ENCODE measurements around the gene IFNL3. TPM values are rescaled to one million over a fixed set of nuclear protein-coding genes. Genes with fewer than 3 reads are reported as not detected.

Gene IFNL3
- total and polyA plus RNA-seq, 2 of the 13 experiments (the other 11 are each of a cell fraction or from before 2014, with no cell fraction given), result not detected

- no peak for FAIRE-seq
- Histone ChIP-seq H3K79me2 (ENCODE audit: insufficient read depth, low read length) (no peaks in the 10 kb centered on the region), H3K9ac (ENCODE audit: insufficient read depth, low read depth, low read length) (no peak overlapping the region), H3K36me3 (replicated peaks in 1 of 2; ENCODE audit: control insufficient read depth in 1 of 2, insufficient read depth in 2 of 2, low read length in 2 of 2) (no peaks in the 10 kb centered on the region), H2AFZ (ENCODE audit: low read length) (no peak overlapping the region), H3K9me3 (ENCODE audit: low read length) (no peaks in the 10 kb centered on the region), H3K4me2 (ENCODE audit: low read depth, low read length) (no peak overlapping the region), H3K4me1 (ENCODE audit: insufficient read depth, low read length) (peaks cover 9% of the 10 kb centered on the region; the same call in 1 of the 2 replicates), H3K27me3 (ENCODE audit: control insufficient read depth in 1 of 2, insufficient read depth in 2 of 2, low read length in 2 of 2) (peaks cover 9 to 67% of the 10 kb centered on the region in 2 experiments), H4K20me1 (ENCODE audit: insufficient read depth, low read length) (no peaks in the 10 kb centered on the region), H3K4me3 (replicated peaks in 1 of 3; ENCODE audit: insufficient read depth in 1 of 3, low read depth in 2 of 3, low read length in 3 of 3) (no peak overlapping the region), H3K27ac (ENCODE audit: extremely low read length, insufficient read depth, low read length) (no peak overlapping the region)
- peak; percentile 10; the same call in 1 of the 2 replicates for TF ChIP-seq MNT (IDR thresholded peaks at IDR 0.05)
- TF ChIP-seq U2AF1 (optimal IDR thresholded peaks at IDR 0.05; ENCODE audit: low read depth, low read length), result no peak
- no peak for TF ChIP-seq CTCF (CRISPR knock-in tag; IDR thresholded peaks at IDR 0.05)
- no peak for ATAC-seq
- no peak for DNase-seq (ENCODE audit: low spot score)
- POLR2A ChIA-PET, result interaction anchor here (1.4 kb wide), 1 partner anchor 55 kb away, joined by 5 read pairs; no protein-coding TSS in a partner anchor
- no TSS peak for BruUV-seq (replicated peaks)
- CTCF ChIA-PET (ENCODE audit: low intra/inter-chr PET ratio, low total read pairs), result no interaction called here
- intact Hi-C loops (cut with micrococcal nuclease; ENCODE audit: unreplicated experiment) (no loop called here), in situ Hi-C loops (cut with HindIII; ENCODE audit: extremely low pct_ligation_motif_present, low pct_unique_long_range_greater_than_20kb) (no loop called here)
- WGBS (ENCODE audit: low lambda C conversion rate), result 57% methylated on average over 11 of the region's 32 CpGs
Observed at GRCh38 chr19:39200066-39200802, 44.6 kb downstream of the IFNL3 start.
